AG20443 (cell line): ENCODE results near the gene EPS8.
"Not testable (repeated sequence)": the region's sequence is repeated elsewhere in the genome, so short reads cannot be mapped to it uniquely, and the experiment has no call there.

ENCODE experiments used
- DNase-seq: peaks from one replicate; pipeline ENCODE4 v3.0.0; 2012; ENCODE audit warnings: low spot score, mixed read lengths

EPS8 gene

GRCh38 chr12:15797818-15798217, 8.6 kb upstream of the EPS8 start:
- no peak for DNase-seq

GRCh38 chr12:15796493-15797141, 7.4 kb upstream of the EPS8 start:
- peak; percentile 39 for DNase-seq

GRCh38 chr12:15794836-15795235, 5.6 kb upstream of the EPS8 start:
- DNase-seq: no peak

- DNase-seq: no peak
Observed at GRCh38 chr12:15794196-15794595, 5.0 kb upstream of the EPS8 start.

- peak; percentile 48 for DNase-seq
Observed at GRCh38 chr12:15788233-15789219, 662 bp downstream of the EPS8 start.

GRCh38 chr12:15787778-15788177, 1.4 kb downstream of the EPS8 start:
- no peak for DNase-seq

GRCh38 chr12:15786772-15787171, 2.4 kb downstream of the EPS8 start:
- DNase-seq: no peak

GRCh38 chr12:15783288-15783687, 5.9 kb downstream of the EPS8 start:
- no peak for DNase-seq

GRCh38 chr12:15782667-15783066, 6.5 kb downstream of the EPS8 start:
- no peak for DNase-seq

- DNase-seq: no peak
Observed at GRCh38 chr12:15779925-15780324, 9.3 kb downstream of the EPS8 start.

- DNase-seq: no peak
Observed at GRCh38 chr12:15778126-15778525, 11.1 kb downstream of the EPS8 start.

GRCh38 chr12:15777355-15778012, 11.7 kb downstream of the EPS8 start:
- no peak for DNase-seq

- no peak for DNase-seq
Observed at GRCh38 chr12:15776532-15776931, 12.7 kb downstream of the EPS8 start.

- peak; percentile 23 for DNase-seq
Observed at GRCh38 chr12:15774819-15775218, 14.4 kb downstream of the EPS8 start.

- DNase-seq: no peak
Observed at GRCh38 chr12:15772405-15773018, 16.7 kb downstream of the EPS8 start.

- DNase-seq: no peak
Observed at GRCh38 chr12:15770581-15770980, 18.6 kb downstream of the EPS8 start.

GRCh38 chr12:15770021-15770420, 19.2 kb downstream of the EPS8 start:
- DNase-seq: no peak

GRCh38 chr12:15769586-15769985, 19.6 kb downstream of the EPS8 start:
- DNase-seq: no peak

GRCh38 chr12:15767301-15767700, 21.9 kb downstream of the EPS8 start:
- DNase-seq: no peak

GRCh38 chr12:15763328-15763727, 25.9 kb downstream of the EPS8 start:
- no peak for DNase-seq

- not testable (repeated sequence) for DNase-seq
Observed at GRCh38 chr12:15762162-15762561, 27.0 kb downstream of the EPS8 start.

GRCh38 chr12:15757553-15758255, 31.5 kb downstream of the EPS8 start:
- DNase-seq: peak; percentile 77
